Fibroblast of skin of left biceps (primary cell): ENCODE measurements around the gene GPSM1.

Experiments
- DNase-seq, 2 experiments: peaks; one replicate each; pipeline ENCODE4 v3.0.0-alpha.2; 2013; ENCODE audit warnings: low read depth in 2 of 2

GPSM1 gene

DNA sequence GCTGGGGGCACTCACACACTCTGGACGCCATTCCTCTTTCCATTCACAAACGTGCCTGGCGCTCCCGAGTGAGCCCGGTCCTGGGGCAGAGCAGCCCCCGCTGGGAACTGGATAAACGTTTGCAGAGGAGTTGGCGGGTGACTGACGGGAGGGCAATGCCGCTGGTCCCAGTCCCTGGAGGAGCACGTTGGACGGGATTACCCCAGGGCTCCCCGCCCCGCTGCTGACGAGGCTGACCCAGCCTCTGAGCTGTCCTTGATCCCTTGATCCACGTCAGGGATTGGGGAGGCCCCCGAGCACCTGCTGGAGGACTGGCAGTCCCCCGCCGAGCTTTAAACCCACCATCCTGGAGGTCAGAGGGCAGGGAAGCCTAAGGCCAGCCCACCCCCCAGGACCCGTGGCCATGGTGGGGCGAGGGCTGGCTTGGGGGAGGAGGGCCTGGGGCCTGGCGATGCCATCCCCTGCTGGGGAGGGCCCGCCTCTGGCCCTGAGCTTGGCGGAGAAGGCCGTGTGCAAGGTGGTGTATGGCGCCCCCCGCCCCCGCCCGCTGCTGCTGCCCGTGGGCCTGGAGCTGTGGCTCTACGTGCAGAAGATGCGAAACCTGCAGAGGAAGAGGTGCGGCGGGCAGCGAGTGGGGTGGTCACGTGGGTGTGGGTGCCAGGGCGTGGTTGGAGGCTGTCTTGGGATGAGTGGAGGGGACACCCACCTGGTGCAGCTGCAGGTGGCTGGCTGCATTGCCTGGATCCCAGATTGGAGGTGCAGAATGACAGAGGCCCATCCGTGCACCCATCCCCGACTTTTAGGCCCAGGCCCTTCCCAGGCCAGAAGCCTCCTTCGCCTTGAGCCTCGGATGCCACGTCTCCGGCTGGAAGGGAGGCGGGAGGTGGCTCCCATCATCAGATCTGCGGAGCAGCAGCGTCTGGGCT lies 4.5 kb downstream of the GPSM1 start:
- no peak for DNase-seq

GRCh38 chr9:136332482-136332983 lies 5.2 kb downstream of the GPSM1 start:
- no peak for DNase-seq

DNA sequence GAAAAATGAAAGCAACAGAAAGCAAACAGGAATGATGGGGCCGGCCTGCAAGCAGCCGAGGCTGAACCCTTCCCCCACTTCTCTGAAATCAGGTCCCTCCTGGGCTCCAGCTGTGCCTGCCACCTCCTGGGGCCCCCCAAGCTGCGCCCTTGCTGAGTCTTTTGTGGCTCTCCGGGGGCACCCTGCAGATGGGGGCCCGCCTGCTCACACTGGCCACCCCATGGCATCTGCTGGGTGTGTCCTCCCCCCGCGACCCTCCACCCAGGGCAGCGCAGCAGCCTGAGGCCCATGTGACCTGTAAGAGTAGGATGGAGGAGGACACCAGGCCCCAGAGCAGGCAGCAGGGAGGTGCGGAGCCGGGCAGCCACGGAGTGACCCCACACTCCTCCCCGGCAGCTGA lies 5.7 kb downstream of the GPSM1 start:
- DNase-seq = no peak

DNA sequence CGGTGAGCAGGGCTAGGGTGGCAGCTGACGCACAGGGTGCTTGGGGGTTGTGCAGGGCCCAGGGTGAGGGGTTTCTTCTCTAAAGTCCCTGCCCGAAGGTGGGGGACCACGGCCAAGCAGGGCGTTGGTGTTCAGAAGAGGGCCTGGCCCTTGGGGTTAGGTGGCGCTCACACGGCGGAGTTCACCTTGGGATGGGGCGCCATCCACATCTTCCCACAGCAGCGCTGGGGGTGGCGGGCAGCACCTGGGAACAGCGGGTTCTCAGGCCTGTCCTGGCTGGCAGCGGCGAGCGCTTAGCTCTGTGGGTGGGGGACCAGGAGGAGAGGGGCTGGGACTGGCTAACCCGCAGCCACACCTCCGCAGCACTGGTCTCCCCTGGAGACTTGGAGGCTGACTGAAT lies 6.1 kb downstream of the GPSM1 start:
- no peak for DNase-seq

DNA sequence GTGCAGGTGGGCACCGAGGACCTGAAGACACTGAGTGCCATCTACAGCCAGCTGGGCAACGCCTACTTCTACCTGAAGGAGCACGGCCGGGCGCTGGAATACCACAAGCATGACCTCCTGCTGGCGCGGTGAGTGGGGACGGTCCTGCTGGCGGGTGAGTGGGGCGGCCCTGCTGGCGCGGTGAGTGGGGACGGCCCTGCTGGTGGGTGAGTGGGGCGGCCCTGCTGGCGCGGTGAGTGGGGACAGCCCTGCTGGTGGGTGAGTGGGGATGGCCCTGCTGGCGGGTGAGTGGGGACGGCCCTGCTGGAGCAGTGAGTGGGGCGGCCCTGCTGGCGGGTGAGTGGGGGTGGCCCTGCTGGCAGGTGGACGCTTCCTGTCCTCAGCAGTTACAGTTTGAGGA lies 7.2 kb downstream of the GPSM1 start:
- DNase-seq = no peak

- no peak for DNase-seq
Measured at GRCh38 chr9:136335296-136336155, 8.2 kb downstream of the GPSM1 start.

GRCh38 chr9:136336156-136336870 lies 9.0 kb downstream of the GPSM1 start:
- DNase-seq = no peak

DNA sequence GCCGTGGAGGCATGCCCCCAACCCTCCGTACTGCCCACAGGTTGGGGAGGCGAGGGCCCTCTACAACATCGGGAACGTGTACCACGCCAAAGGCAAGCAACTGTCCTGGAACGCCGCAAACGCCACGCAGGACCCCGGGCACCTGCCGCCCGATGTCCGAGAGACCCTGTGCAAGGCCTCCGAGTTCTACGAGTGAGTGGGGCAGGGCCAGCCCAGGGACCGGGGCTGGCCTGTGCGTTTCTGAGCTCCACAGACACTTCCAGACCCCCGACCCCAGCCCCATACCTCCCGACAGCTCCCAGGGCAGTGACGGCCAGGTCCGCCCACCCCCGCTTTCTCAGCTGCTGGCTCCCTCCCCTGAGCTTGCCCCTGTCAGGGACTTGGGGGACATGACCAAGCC lies 9.5 kb downstream of the GPSM1 start:
- DNase-seq = no peak

DNA sequence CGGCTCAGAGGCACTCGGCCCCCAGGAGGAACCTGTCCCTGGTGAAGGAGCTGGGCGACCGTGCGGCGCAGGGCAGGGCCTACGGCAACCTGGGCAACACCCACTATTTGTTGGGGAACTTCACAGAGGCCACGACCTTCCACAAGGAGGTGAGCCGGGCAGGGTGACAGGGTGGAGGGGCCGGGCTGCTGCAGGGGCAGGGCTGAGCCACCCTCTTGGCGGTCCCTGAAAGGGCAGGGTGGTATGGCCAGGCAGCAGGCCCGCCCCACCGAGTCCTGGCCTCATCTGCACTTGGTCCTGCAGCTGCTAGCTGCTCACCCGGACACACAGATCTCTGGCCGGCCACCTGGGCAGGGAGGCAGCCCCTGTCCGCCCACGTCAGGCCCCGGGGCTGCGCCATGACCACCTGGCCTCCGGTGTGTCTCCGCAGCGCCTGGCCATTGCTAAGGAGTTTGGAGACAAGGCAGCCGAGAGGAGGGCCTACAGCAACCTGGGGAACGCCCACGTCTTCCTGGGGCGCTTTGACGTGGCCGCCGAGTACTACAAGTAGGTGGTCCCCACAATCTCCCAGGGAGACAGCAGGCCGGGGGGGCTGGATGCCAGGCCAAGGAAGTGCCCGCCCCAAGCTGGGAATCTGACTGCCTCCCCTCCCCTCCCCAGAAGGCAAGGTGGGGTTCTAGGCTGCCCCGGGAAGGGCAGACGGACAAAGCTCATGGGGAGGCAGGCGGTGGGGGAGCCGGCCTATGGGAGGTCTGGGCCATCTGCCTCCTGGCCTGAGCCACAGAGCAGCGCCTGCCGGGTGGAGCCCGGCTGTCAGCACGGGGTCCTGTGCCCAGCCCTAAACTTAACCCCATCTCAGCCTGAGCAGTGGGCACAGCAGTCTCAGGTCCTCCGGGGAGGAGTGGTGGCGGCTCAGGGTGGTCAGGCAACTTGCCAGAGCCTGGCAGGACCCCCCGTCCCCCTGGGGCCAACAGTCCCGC lies 10.4 kb downstream of the GPSM1 start:
- no peak for DNase-seq

GRCh38 chr9:136338511-136338910 lies 11.2 kb downstream of the GPSM1 start:
- no peak for DNase-seq

- DNase-seq = no peak
Measured at GRCh38 chr9:136339173-136339957, 12.0 kb downstream of the GPSM1 start.

- DNase-seq = no peak
Measured at GRCh38 chr9:136339958-136340310, 12.6 kb downstream of the GPSM1 start.

GRCh38 chr9:136340356-136341041 lies 13.2 kb downstream of the GPSM1 start:
- no peak for DNase-seq

DNA sequence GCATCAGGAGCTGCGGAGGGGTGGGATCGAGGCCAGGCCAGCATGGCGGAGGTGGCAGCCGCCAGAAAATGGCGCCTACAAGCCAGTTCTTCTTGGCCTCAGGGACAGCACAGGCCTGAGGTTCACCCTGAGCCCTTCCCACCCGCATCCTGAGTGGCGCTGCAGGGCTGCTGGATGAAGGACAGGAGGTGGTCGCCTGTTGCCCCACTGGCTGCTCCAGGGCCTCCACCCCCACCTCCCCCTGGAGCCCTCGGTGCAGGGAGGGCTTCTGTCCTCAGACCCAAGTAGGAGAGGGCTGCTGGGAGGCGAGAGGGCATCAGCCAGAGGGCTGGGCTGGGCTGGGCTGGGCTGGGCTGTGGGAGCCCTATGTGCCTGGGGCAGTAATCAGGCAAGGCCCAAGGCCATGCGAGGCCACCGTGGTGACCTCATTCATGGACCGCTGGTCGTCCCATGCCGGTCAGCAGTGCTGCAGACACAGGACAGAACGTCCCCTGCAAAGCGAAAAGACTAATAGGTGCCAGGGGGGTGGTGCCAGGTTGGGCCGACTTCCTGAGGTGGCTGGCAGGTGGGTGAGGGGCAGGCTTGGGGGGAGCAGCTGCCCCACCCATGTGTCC lies 13.8 kb downstream of the GPSM1 start:
- no peak for DNase-seq

DNA sequence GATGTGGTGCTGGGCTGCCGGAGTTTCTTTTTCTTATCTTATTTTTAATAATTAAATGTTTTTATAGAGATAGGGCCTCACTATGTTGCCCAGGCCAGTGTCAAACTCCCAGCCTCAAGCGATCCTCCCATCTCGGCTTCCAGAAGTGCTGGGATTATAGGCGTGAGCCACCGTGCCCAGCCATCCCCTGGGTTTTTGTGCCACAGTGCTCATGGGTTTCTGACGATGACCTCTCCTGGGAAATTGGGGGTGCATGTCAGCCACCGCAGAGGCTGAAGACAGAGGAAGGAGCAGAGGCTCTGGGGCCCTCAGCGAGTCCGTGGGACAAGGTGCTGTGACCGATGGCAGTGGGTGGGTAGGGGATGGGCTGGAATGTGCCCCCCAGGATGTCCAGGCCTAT lies 14.4 kb downstream of the GPSM1 start:
- no peak for DNase-seq

- DNase-seq = no peak
Measured at GRCh38 chr9:136342181-136343120, 15.1 kb downstream of the GPSM1 start.

DNA sequence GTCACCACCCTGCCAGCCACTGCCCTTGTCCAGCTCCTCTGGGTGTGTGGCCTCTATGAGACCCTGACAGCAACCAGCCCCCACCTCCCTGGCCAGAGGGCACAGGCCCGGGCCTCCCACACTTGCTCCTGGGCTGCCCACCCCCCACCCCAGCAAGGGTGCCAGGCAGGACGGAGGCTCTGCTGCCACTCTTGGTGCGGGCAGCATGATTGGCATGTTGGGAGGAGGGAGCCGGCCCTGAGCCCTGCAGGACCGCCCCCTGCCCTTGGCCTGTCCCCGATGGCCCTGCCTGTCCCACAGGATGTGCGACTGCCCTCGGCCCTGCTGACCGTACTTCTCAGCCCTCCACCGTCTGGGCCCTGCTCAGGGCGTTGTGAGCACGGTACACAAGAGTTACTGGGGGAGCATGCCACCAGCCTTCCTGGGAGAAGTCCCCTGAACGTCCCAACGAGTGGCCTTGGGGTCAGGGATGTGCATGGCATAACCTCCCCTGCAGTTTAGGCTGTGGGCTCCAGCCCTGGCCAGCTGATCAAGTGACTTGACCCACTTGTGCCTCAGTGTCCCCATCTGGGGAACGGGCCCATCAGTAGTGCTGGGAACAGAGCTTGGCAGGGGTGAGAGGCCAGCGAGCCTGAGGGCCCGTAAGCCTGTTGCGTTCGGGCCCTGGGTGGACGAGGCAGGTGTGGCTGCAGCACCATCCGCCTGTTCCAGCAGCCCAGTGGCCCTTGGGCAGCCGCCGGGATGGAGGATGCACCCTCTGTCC lies 16.0 kb downstream of the GPSM1 start:
- DNase-seq = no peak
